Urothelium cell line (cell line): ENCODE measurements around the gene FRMD4A.

Experiments used
- DNase-seq: peaks from one replicate; pipeline ENCODE4 v3.0.0; 2011; ENCODE audit warnings: low spot score, mixed read lengths
- FAIRE-seq: peaks from 2 replicates; lab custom pipeline; 2011; peaks lifted over from hg19 to GRCh38; lab: Jason Lieb, UNC

Gene FRMD4A

GRCh38 chr10:14296065-14296709, 34.5 kb downstream of the FRMD4A start:
- DNase-seq, result no peak
- no peak for FAIRE-seq

GRCh38 chr10:14294347-14295059, 36.2 kb downstream of the FRMD4A start:
- no peak for DNase-seq
- FAIRE-seq, result no peak

GRCh38 chr10:14293526-14293925, 37.2 kb downstream of the FRMD4A start:
- DNase-seq, result no peak
- no peak for FAIRE-seq

GRCh38 chr10:14291296-14291695, 39.4 kb downstream of the FRMD4A start:
- FAIRE-seq, result no peak
- no peak for DNase-seq

GRCh38 chr10:14285941-14286560, 44.7 kb downstream of the FRMD4A start:
- FAIRE-seq, result no peak
- DNase-seq, result no peak

- no peak for FAIRE-seq
- no peak for DNase-seq
Observed at GRCh38 chr10:14282276-14282675, 48.4 kb downstream of the FRMD4A start.

- DNase-seq, result no peak
- no peak for FAIRE-seq
Observed at GRCh38 chr10:14278533-14278932, 52.2 kb downstream of the FRMD4A start.

- DNase-seq (no peak), FAIRE-seq (no peak)
Observed at GRCh38 chr10:14276210-14276609, 54.5 kb downstream of the FRMD4A start.

GRCh38 chr10:14271621-14272020, 59.1 kb downstream of the FRMD4A start:
- FAIRE-seq (no peak), DNase-seq (no peak)

- FAIRE-seq, result no peak
Observed at GRCh38 chr10:14270370-14270769, 60.4 kb downstream of the FRMD4A start.

GRCh38 chr10:14265709-14266108, 65.0 kb downstream of the FRMD4A start:
- FAIRE-seq (no peak), DNase-seq (no peak)

More at GRCh38 chr10:14270370-14270769, 60.4 kb downstream of the FRMD4A start:
- DNase-seq, result no peak

- FAIRE-seq, result no peak
- DNase-seq, result no peak
Observed at GRCh38 chr10:14262836-14263425, 67.8 kb downstream of the FRMD4A start.

- no peak for FAIRE-seq
Observed at GRCh38 chr10:14261336-14261735, 69.4 kb downstream of the FRMD4A start.

GRCh38 chr10:14259696-14260566, 70.8 kb downstream of the FRMD4A start:
- no peak for DNase-seq
- FAIRE-seq, result no peak

More at GRCh38 chr10:14261336-14261735, 69.4 kb downstream of the FRMD4A start:
- DNase-seq, result no peak

- DNase-seq (peak; percentile 26), FAIRE-seq (no peak)
Observed at GRCh38 chr10:14254368-14254767, 76.4 kb downstream of the FRMD4A start.

GRCh38 chr10:14253711-14254110, 77.0 kb downstream of the FRMD4A start:
- DNase-seq (no peak), FAIRE-seq (no peak)

- DNase-seq, result no peak
- no peak for FAIRE-seq
Observed at GRCh38 chr10:14253079-14253478, 77.6 kb downstream of the FRMD4A start.

- DNase-seq, result no peak
- no peak for FAIRE-seq
Observed at GRCh38 chr10:14250496-14251076, 80.1 kb downstream of the FRMD4A start.

GRCh38 chr10:14247377-14248116, 83.2 kb downstream of the FRMD4A start:
- FAIRE-seq (no peak), DNase-seq (no peak)

- FAIRE-seq, result no peak
- DNase-seq, result peak; percentile 55
Observed at GRCh38 chr10:14244801-14245211, 85.9 kb downstream of the FRMD4A start.
